Camera-type eye (tissue), 1 donor: ENCODE results near the gene TMEM33. TPM values are rescaled to one million over a fixed set of nuclear protein-coding genes. Genes with fewer than 3 reads are reported as not detected.

Source experiments
- total RNA-seq: library from RNA; depleted of rRNA; stranded (reverse); fragments of >200 nt; gene quantifications from one replicate; pipeline ENCODE4 v1.2.3, GENCODE V29; 2014

Gene TMEM33, protein sequence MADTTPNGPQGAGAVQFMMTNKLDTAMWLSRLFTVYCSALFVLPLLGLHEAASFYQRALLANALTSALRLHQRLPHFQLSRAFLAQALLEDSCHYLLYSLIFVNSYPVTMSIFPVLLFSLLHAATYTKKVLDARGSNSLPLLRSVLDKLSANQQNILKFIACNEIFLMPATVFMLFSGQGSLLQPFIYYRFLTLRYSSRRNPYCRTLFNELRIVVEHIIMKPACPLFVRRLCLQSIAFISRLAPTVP
- 63.3 TPM for total RNA-seq

DNA sequence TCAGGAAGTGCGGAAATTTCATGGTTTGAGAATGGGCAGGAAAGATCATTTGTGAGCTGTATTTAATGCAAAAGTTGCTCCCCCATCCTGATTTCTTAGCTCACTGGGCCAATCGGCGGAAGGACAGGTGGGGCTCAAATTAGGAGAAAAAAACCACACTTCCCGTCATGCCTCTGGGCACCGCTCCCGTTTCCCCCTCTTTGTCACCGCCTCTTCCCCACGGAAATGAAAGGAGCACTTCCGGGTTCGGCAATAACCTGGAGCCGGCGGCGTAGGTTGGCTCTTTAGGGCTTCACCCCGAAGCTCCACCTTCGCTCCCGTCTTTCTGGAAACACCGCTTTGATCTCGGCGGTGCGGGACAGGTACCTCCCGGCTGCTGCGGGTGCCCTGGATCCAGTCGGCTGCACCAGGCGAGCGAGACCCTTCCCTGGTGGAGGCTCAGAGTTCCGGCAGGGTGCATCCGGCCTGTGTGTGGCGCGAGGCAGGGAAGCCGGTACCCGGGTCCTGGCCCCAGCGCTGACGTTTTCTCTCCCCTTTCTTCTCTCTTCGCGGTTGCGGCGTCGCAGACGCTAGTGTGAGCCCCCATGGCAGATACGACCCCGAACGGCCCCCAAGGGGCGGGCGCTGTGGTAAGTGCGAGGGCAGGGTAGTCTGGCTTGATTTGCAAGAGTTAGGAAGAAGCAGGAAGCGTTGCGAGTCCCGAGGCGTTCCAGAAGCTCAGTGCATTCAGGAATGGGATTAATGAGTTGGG lies at the start of gene TMEM33:
TMEM33 (plus strand) TSS at position 529 of the 751 bp plus-strand sequence; CDS start at position 585, 56 bp downstream.

DNA sequence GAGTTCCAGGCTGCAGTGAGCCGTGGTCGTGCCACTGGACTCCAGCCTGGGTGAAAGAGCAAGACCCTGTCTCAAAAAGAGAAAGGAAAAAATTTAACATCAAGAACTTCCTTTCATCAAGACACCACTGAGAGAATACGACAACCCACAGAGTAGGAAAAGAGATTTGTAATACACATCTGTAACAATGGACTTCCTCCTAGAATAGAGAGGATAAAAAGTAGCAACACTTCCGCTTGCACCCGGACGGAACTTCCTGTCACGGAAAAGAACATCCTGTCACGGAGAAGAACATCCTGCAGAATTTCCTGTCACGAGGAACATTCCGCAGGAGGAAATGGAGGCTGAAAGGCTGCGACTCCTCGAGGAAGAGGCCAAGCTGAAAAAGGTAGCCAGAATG lies 46.2 kb downstream of the TMEM33 start, which contains the start of gene DCAF4L1:
DCAF4L1 (plus strand) TSS at position 301 of the 400 bp plus-strand sequence; CDS start at position 338, 37 bp downstream.

DNA sequence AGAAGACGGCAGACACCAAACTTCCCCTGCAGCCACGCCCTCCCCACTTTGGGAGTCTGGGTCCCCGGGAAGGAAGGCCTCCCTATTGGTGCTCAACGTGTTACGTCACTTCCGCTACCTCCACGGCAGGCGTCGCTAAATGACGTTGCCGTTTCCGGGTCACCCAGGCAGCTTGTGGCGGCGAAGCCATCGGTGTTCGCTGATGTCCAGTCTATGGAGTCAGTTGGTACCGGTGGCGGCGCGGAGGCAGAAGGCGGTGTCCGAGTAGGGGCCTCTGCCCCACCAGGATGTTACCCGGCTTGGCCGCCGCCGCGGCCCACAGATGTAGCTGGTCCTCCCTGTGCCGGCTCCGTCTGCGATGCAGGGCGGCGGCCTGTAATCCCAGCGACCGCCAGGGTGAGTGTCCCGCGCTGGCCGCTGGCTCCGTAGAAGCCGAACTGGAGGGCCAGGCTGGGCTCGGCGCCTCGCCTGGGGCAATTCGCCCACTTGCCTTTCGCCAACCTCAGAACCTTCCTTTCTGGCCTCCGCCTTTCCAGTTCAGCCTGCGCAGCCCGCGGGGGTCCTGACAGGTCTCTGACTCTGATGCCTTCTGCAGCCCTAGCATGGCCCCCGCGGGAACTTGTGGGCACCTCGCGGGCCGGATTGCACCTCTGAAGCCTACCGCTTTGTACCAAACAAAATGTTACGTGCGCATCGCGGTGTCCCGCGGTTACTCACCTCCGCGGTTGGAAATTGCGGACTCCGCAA lies 55.3 kb downstream of the TMEM33 start, which contains the start of gene SLC30A9:
SLC30A9 (plus strand) TSS at position 166 of the 747 bp plus-strand sequence; CDS start at position 288, 122 bp downstream.

Other genes starting within 250 kb of the TMEM33 start
- 0.55 TPM for gene PHOX2B, start 186.7 kb upstream of the TMEM33 start, total RNA-seq
- gene DCAF4L1, start 46.3 kb downstream of the TMEM33 start, total RNA-seq, result 0.16 TPM
- gene SLC30A9, start 55.1 kb downstream of the TMEM33 start, total RNA-seq, result 130 TPM
- gene BEND4, start 217.2 kb downstream of the TMEM33 start, total RNA-seq, result 5.5 TPM